Measurements from ENCODE around the gene MSH5. TPM values are rescaled to one million over a fixed set of nuclear protein-coding genes. Genes with fewer than 3 reads are reported as not detected.
"Not testable (repeated sequence)": the region's sequence is repeated elsewhere in the genome, so short reads cannot be mapped to it uniquely, and the experiment has no call there.

Gene MSH5
- polyA plus RNA-seq, 2 donors: 6.3 to 15.8 TPM

- Histone ChIP-seq H3K9me3 (ENCODE audit: control insufficient read depth in 2 of 2, insufficient read depth in 1 of 2, low read depth in 1 of 2, low read length in 1 of 2) (no peaks in the 10 kb centered on the region), H3K27ac (ENCODE audit: low read depth in 2 of 2, low read length in 1 of 2) (peak overlapping the region; percentile 94 to 96), H3K4me3 (ENCODE audit: low read depth in 1 of 2, low read length in 2 of 2) (peak overlapping the region; percentile 91 to 95), H3K27me3 (ENCODE audit: control insufficient read depth in 1 of 2, insufficient read depth in 2 of 2, low read length in 2 of 2) (no peaks in the 10 kb centered on the region), H3K36me3 (ENCODE audit: control insufficient read depth in 2 of 2, insufficient read depth in 2 of 2, low read length in 1 of 2) (peaks cover 0 to 7% of the 10 kb centered on the region in 2 donors), H3K4me1 (ENCODE audit: control insufficient read depth in 2 of 2, insufficient read depth in 2 of 2, low read length in 1 of 2) (peaks cover 0 to 2% of the 10 kb centered on the region in 2 donors)
- WGBS, 2 donors: 1% methylated on average over 43 to 44 of the region's 44 CpGs
Observed at GRCh38 chr6:31794866-31795615, 55.2 kb downstream of the MSH5 start.

- WGBS, 2 donors: 1% methylated on average over 74 to 75 of the region's 75 CpGs
- peaks cover 0 to 7% of the 10 kb centered on the region in 2 donors for H3K36me3 ChIP-seq (ENCODE audit: control insufficient read depth in 2 of 2, insufficient read depth in 2 of 2, low read length in 1 of 2)
- peaks cover 0 to 2% of the 10 kb centered on the region in 2 donors for H3K4me1 ChIP-seq (ENCODE audit: control insufficient read depth in 2 of 2, insufficient read depth in 2 of 2, low read length in 1 of 2)
- H3K9me3 ChIP-seq (ENCODE audit: control insufficient read depth in 2 of 2, insufficient read depth in 1 of 2, low read depth in 1 of 2, low read length in 1 of 2): no peaks in the 10 kb centered on the region
- no peaks in the 10 kb centered on the region for H3K27me3 ChIP-seq (ENCODE audit: control insufficient read depth in 1 of 2, insufficient read depth in 2 of 2, low read length in 2 of 2)
- H3K27ac ChIP-seq (ENCODE audit: low read depth in 2 of 2, low read length in 1 of 2): peak within 1 kb of the TSS; percentile 94 to 96
- peak within 1 kb of the TSS; percentile 91 to 95 for H3K4me3 ChIP-seq (ENCODE audit: low read depth in 1 of 2, low read length in 2 of 2)
Observed at GRCh38 chr6:31795616-31796298, 56.0 kb downstream of the MSH5 start, which contains the start of gene VARS1. Gene VARS1 (minus strand): TSS chr6:31795752. CDS start chr6:31795217, 535 bp downstream.

- WGBS, 2 donors: 57 to 61% methylated on average over 2 of the region's 2 CpGs
- H3K36me3 ChIP-seq (ENCODE audit: control insufficient read depth in 2 of 2, insufficient read depth in 2 of 2, low read length in 1 of 2): peaks cover 0 to under 1% of the 10 kb centered on the region in 2 donors
- H3K4me3 ChIP-seq (ENCODE audit: low read depth in 1 of 2, low read length in 2 of 2): no peak overlapping the region
- no peaks in the 10 kb centered on the region for H3K4me1 ChIP-seq (ENCODE audit: control insufficient read depth in 2 of 2, insufficient read depth in 2 of 2, low read length in 1 of 2)
- peak overlapping the region; percentile 14 to 41 for H3K27ac ChIP-seq (ENCODE audit: low read depth in 2 of 2, low read length in 1 of 2)
- H3K9me3 ChIP-seq (ENCODE audit: control insufficient read depth in 2 of 2, insufficient read depth in 1 of 2, low read depth in 1 of 2, low read length in 1 of 2): no peaks in the 10 kb centered on the region
- no peaks in the 10 kb centered on the region for H3K27me3 ChIP-seq (ENCODE audit: control insufficient read depth in 1 of 2, insufficient read depth in 2 of 2, low read length in 2 of 2)
Observed at GRCh38 chr6:31796993-31797385, 57.2 kb downstream of the MSH5 start.

- Histone ChIP-seq H3K36me3 (ENCODE audit: control insufficient read depth in 2 of 2, insufficient read depth in 2 of 2, low read length in 1 of 2) (no peaks in the 10 kb centered on the region), H3K27ac (ENCODE audit: low read depth in 2 of 2, low read length in 1 of 2) (peak overlapping the region; percentile 33 to 41), H3K27me3 (ENCODE audit: control insufficient read depth in 1 of 2, insufficient read depth in 2 of 2, low read length in 2 of 2) (no peaks in the 10 kb centered on the region), H3K9me3 (ENCODE audit: control insufficient read depth in 2 of 2, insufficient read depth in 1 of 2, low read depth in 1 of 2, low read length in 1 of 2) (no peaks in the 10 kb centered on the region), H3K4me3 (ENCODE audit: low read depth in 1 of 2, low read length in 2 of 2) (no peak overlapping the region), H3K4me1 (ENCODE audit: control insufficient read depth in 2 of 2, insufficient read depth in 2 of 2, low read length in 1 of 2) (no peaks in the 10 kb centered on the region)
- 50 to 59% methylated on average over 5 of the region's 5 CpGs for WGBS, 2 donors
Observed at GRCh38 chr6:31797588-31797987, 57.8 kb downstream of the MSH5 start.

- no peaks in the 10 kb centered on the region for H3K9me3 ChIP-seq (ENCODE audit: control insufficient read depth in 2 of 2, insufficient read depth in 1 of 2, low read depth in 1 of 2, low read length in 1 of 2)
- no peaks in the 10 kb centered on the region for H3K4me1 ChIP-seq (ENCODE audit: control insufficient read depth in 2 of 2, insufficient read depth in 2 of 2, low read length in 1 of 2)
- H3K4me3 ChIP-seq (ENCODE audit: low read depth in 1 of 2, low read length in 2 of 2): no peak overlapping the region
- 81 to 84% methylated on average over 12 of the region's 12 CpGs for WGBS, 2 donors
- no peak overlapping the region for H3K27ac ChIP-seq (ENCODE audit: low read depth in 2 of 2, low read length in 1 of 2)
- H3K27me3 ChIP-seq (ENCODE audit: control insufficient read depth in 1 of 2, insufficient read depth in 2 of 2, low read length in 2 of 2): no peaks in the 10 kb centered on the region
- H3K36me3 ChIP-seq (ENCODE audit: control insufficient read depth in 2 of 2, insufficient read depth in 2 of 2, low read length in 1 of 2): no peaks in the 10 kb centered on the region
Observed at GRCh38 chr6:31799781-31800180, 60.0 kb downstream of the MSH5 start.

GRCh38 chr6:31801031-31801927 is 61.5 kb downstream of the MSH5 start:
- not testable (repeated sequence) for H3K36me3 ChIP-seq (ENCODE audit: control insufficient read depth in 2 of 2, insufficient read depth in 2 of 2, low read length in 1 of 2); H3K27me3 ChIP-seq (ENCODE audit: control insufficient read depth in 1 of 2, insufficient read depth in 2 of 2, low read length in 2 of 2); H3K4me1 ChIP-seq (ENCODE audit: control insufficient read depth in 2 of 2, insufficient read depth in 2 of 2, low read length in 1 of 2); H3K9me3 ChIP-seq (ENCODE audit: control insufficient read depth in 2 of 2, insufficient read depth in 1 of 2, low read depth in 1 of 2, low read length in 1 of 2); H3K27ac ChIP-seq (ENCODE audit: low read depth in 2 of 2, low read length in 1 of 2); H3K4me3 ChIP-seq (ENCODE audit: low read depth in 1 of 2, low read length in 2 of 2)
- 94 to 95% methylated on average over 8 of the region's 8 CpGs for WGBS, 2 donors

- H3K4me3 ChIP-seq (ENCODE audit: low read depth in 1 of 2, low read length in 2 of 2): peak overlapping the region; percentile 60 to 69
- peak overlapping the region; percentile 94 to 97 for H3K27ac ChIP-seq (ENCODE audit: low read depth in 2 of 2, low read length in 1 of 2)
- H3K27me3 ChIP-seq (ENCODE audit: control insufficient read depth in 1 of 2, insufficient read depth in 2 of 2, low read length in 2 of 2): no peaks in the 10 kb centered on the region
- H3K36me3 ChIP-seq (ENCODE audit: control insufficient read depth in 2 of 2, insufficient read depth in 2 of 2, low read length in 1 of 2): no peaks in the 10 kb centered on the region
- no peaks in the 10 kb centered on the region for H3K9me3 ChIP-seq (ENCODE audit: control insufficient read depth in 2 of 2, insufficient read depth in 1 of 2, low read depth in 1 of 2, low read length in 1 of 2)
- peaks cover 0 to 2% of the 10 kb centered on the region in 2 donors for H3K4me1 ChIP-seq (ENCODE audit: control insufficient read depth in 2 of 2, insufficient read depth in 2 of 2, low read length in 1 of 2)
- WGBS, 2 donors: 6 to 10% methylated on average over 7 of the region's 7 CpGs
Observed at GRCh38 chr6:31805939-31806469, 66.2 kb downstream of the MSH5 start.

- Histone ChIP-seq H3K27ac (ENCODE audit: low read depth in 2 of 2, low read length in 1 of 2) (peak within 1 kb of the TSS; percentile 94 to 97), H3K36me3 (ENCODE audit: control insufficient read depth in 2 of 2, insufficient read depth in 2 of 2, low read length in 1 of 2) (no peaks in the 10 kb centered on the region), H3K9me3 (ENCODE audit: control insufficient read depth in 2 of 2, insufficient read depth in 1 of 2, low read depth in 1 of 2, low read length in 1 of 2) (no peaks in the 10 kb centered on the region), H3K4me1 (ENCODE audit: control insufficient read depth in 2 of 2, insufficient read depth in 2 of 2, low read length in 1 of 2) (peaks cover 0 to 2% of the 10 kb centered on the region in 2 donors), H3K4me3 (ENCODE audit: low read depth in 1 of 2, low read length in 2 of 2) (peak within 1 kb of the TSS; percentile 60 to 69), H3K27me3 (ENCODE audit: control insufficient read depth in 1 of 2, insufficient read depth in 2 of 2, low read length in 2 of 2) (no peaks in the 10 kb centered on the region)
- 0 to 1% methylated on average over 49 to 51 of the region's 51 CpGs for WGBS, 2 donors
Observed at GRCh38 chr6:31806470-31807272, 66.9 kb downstream of the MSH5 start, which contains the start of gene LSM2. Gene LSM2 (minus strand): TSS chr6:31806966. CDS start chr6:31806757, 209 bp downstream.
